Lower leg skin (tissue), 3 donors: ENCODE measurements around the gene BPIFB1.

ENCODE experiments used
- POLR2A ChIP-seq, 2 donors: fragments of 450-650 bp; IDR thresholded peaks; one replicate each; pipeline ENCODE4 v1.6.1; 2016 to 2017; ENCODE audit warnings: antibody characterized with exemption in 2 of 2, mild to moderate bottlenecking in 1 of 2, moderate library complexity in 1 of 2
- TF ChIP-seq, protein P1 (sequence below), 3 donors: fragments of 450-650 bp; IDR thresholded peaks; one replicate each; pipeline ENCODE4 v1.5.1; 2016; ENCODE audit warnings: antibody characterized with exemption in 3 of 3, mild to moderate bottlenecking in 3 of 3, moderate library complexity in 2 of 3

DNA sequence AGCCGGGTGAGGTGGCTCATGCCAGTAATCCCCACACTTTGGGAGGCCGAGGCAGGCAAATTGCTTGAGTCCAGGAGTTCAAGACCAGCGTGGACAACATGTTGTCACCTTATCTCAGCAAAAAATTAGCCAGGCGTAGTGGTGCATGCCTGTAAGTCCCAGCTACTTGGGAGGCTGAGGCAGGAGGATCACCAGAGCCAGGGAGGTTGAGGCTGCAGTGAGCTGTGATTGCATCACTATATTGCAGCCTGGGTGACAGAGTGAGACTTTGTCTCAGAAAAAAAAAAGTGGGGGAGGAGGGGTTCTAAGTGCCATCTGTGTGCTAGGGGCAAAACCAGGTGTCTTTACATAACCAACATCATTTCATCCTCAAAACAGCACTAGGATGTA, 70.0 kb downstream of the BPIFB1 start:
- TF ChIP-seq, protein P1, sequence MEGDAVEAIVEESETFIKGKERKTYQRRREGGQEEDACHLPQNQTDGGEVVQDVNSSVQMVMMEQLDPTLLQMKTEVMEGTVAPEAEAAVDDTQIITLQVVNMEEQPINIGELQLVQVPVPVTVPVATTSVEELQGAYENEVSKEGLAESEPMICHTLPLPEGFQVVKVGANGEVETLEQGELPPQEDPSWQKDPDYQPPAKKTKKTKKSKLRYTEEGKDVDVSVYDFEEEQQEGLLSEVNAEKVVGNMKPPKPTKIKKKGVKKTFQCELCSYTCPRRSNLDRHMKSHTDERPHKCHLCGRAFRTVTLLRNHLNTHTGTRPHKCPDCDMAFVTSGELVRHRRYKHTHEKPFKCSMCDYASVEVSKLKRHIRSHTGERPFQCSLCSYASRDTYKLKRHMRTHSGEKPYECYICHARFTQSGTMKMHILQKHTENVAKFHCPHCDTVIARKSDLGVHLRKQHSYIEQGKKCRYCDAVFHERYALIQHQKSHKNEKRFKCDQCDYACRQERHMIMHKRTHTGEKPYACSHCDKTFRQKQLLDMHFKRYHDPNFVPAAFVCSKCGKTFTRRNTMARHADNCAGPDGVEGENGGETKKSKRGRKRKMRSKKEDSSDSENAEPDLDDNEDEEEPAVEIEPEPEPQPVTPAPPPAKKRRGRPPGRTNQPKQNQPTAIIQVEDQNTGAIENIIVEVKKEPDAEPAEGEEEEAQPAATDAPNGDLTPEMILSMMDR (IDR thresholded peaks at IDR 0.05): no peak
- no peak for TF ChIP-seq POLR2A (IDR thresholded peaks at IDR 0.05)
